Loucy (cell line): ENCODE results near the gene TMIGD1.

ENCODE experiments used
- CTCF ChIP-seq: fragments of 200-600 bp; sonication (generic); conservative IDR thresholded peaks from 2 replicates; pipeline ENCODE4 v1.5.1; 2014; ENCODE audit warnings: mild to moderate bottlenecking, antibody characterized with exemption, low read length
- EZH2phosphoT487 ChIP-seq: fragments of 200-600 bp; IDR thresholded peaks from 2 replicates; pipeline ENCODE4 v1.6.1; 2018; ENCODE audit warnings: antibody characterized with exemption, mild to moderate bottlenecking, moderate library complexity, borderline replicate concordance

- TF ChIP-seq CTCF, result no peak
- TF ChIP-seq EZH2phosphoT487, result no peak
These were observed 43.9 kb upstream of the TMIGD1 start for GRCh38 chr17:30377574-30378240.
